Measurements from ENCODE around the gene PTPRR. TPM values are rescaled to one million over a fixed set of nuclear protein-coding genes. Genes with fewer than 3 reads are reported as not detected.

PTPRR gene
- total and polyA plus RNA-seq, 2 of the 4 experiments (the other 2 are of a cell fraction), result 0.18 to 0.21 TPM

DNA sequence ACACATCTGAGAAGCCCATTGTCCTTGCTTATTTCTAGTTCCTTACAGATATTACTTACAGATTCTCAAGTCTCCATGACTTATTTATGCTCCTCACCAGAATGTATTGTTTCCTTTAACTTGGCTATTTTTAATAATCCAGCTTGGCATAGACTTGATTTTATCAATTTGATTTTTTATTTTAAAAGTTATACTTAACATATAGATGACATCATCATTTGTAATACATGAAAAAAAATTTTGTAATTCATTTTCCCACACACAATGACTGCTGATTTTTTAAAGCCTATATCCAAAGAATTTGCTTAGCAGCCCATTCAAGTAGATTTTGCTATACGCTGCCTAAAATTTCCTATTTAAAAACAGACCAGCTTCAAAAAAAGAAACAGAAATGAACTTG is 39.8 kb downstream of the PTPRR start:
- Histone ChIP-seq H3K4me2 (ENCODE audit: low read depth, low read length) (no peak overlapping the region), H3K4me1 (ENCODE audit: control insufficient read depth, insufficient read depth, low read length) (no peaks in the 10 kb centered on the region), H3K56ac (ENCODE audit: extremely low read depth, insufficient read depth, low read length) (no peak overlapping the region), H4K8ac (ENCODE audit: low read depth in 2 of 2, low read length in 2 of 2) (no peak overlapping the region), H3K14ac (replicated peaks; ENCODE audit: low read depth, low read length) (no peak overlapping the region), H2AFZ (replicated peaks; ENCODE audit: low read length, poor library complexity) (no peak overlapping the region), H3K4ac (ENCODE audit: low read depth, low read length) (no peak overlapping the region), H2BK5ac (ENCODE audit: low read depth, low read length, poor library complexity, severe bottlenecking) (no peak overlapping the region), H3K27me3 (ENCODE audit: control insufficient read depth, insufficient read depth, low read length) (no peaks in the 10 kb centered on the region), H3K23ac (ENCODE audit: low read depth, low read length) (no peak overlapping the region), H3K79me1 (ENCODE audit: low read depth in 1 of 2, low read length in 2 of 2) (no peaks in the 10 kb centered on the region), H3K36me3 (ENCODE audit: control insufficient read depth, insufficient read depth, low read length) (no peaks in the 10 kb centered on the region), H4K20me1 (ENCODE audit: insufficient read depth, low read length) (no peaks in the 10 kb centered on the region), H2BK20ac (ENCODE audit: low read depth, low read length) (no peak overlapping the region), H4K5ac (ENCODE audit: low read depth, low read length) (no peak overlapping the region), H3K27ac (ENCODE audit: insufficient read depth, low read length) (no peak overlapping the region), H2BK15ac (ENCODE audit: low read depth, low read length) (no peak overlapping the region), H3K9me1 (ENCODE audit: insufficient read depth, low read length) (no peaks in the 10 kb centered on the region), H3K9ac (ENCODE audit: low read depth, low read length) (no peak overlapping the region), H3K4me3 (ENCODE audit: insufficient read depth, low read depth, low read length) (no peak overlapping the region), H2AK5ac (ENCODE audit: low read depth, low read length) (no peak overlapping the region), H2AK9ac (replicated peaks; ENCODE audit: low read depth, low read length, poor library complexity) (no peak overlapping the region), H2BK120ac (ENCODE audit: low read depth, low read length) (no peak overlapping the region), H3K9me3 (ENCODE audit: control insufficient read depth, insufficient read depth, low read length) (peaks cover 4% of the 10 kb centered on the region), H3K18ac (ENCODE audit: low read depth, low read length) (no peak overlapping the region), H4K91ac (ENCODE audit: insufficient read depth, low read depth, low read length) (no peak overlapping the region)
- DNase-seq (no peak), ATAC-seq (ENCODE audit: low read depth) (no peak)
- intact Hi-C loops (cut with micrococcal nuclease) (no loop called here), dilution Hi-C loops (cut with HindIII; ENCODE audit: low sequenced_read_pairs, unreplicated experiment) (no loop called here), in situ Hi-C loops (cut with MboI; ENCODE audit: low sequenced_read_pairs) (no loop called here)
- TF ChIP-seq MAZ (IDR thresholded peaks at IDR 0.05; ENCODE audit: borderline replicate concordance, low read depth, low read length), result no peak
- no peak for TF ChIP-seq BHLHE40 (IDR thresholded peaks at IDR 0.05; ENCODE audit: low read depth, low read length)
- no peak for TF ChIP-seq MXI1 (IDR thresholded peaks at IDR 0.05; ENCODE audit: borderline replicate concordance, low read depth, low read length)
- no peak for TF ChIP-seq CEBPB (IDR thresholded peaks at IDR 0.05; ENCODE audit: low read depth, low read length)
- no peak for TF ChIP-seq NFE2L2 (IDR thresholded peaks at IDR 0.05; ENCODE audit: low read depth, low read length)
- no peak for TF ChIP-seq RCOR1 (IDR thresholded peaks at IDR 0.05; ENCODE audit: insufficient replicate concordance, low read length)
- no peak for TF ChIP-seq FOS (IDR thresholded peaks at IDR 0.05; ENCODE audit: low read depth, low read length)
- no peak for TF ChIP-seq RFX5 (IDR thresholded peaks at IDR 0.05; ENCODE audit: low read depth, low read length)
- no peak for TF ChIP-seq RAD21 (IDR thresholded peaks at IDR 0.05; ENCODE audit: low read length)
- no peak for TF ChIP-seq MAFK (IDR thresholded peaks at IDR 0.05; ENCODE audit: low read depth, low read length)
- no peak for TF ChIP-seq CHD1 (IDR thresholded peaks at IDR 0.05; ENCODE audit: low read depth, low read length)
- TF ChIP-seq, protein P1, sequence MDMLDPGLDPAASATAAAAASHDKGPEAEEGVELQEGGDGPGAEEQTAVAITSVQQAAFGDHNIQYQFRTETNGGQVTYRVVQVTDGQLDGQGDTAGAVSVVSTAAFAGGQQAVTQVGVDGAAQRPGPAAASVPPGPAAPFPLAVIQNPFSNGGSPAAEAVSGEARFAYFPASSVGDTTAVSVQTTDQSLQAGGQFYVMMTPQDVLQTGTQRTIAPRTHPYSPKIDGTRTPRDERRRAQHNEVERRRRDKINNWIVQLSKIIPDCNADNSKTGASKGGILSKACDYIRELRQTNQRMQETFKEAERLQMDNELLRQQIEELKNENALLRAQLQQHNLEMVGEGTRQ (IDR thresholded peaks at IDR 0.05; ENCODE audit: low read depth, low read length), result no peak
- no peak for TF ChIP-seq POLR2A (IDR thresholded peaks at IDR 0.05; ENCODE audit: low read depth, low read length)
- no peak for TF ChIP-seq SMC3 (IDR thresholded peaks at IDR 0.05; ENCODE audit: low read depth, low read length)
- TF ChIP-seq, protein P2, sequence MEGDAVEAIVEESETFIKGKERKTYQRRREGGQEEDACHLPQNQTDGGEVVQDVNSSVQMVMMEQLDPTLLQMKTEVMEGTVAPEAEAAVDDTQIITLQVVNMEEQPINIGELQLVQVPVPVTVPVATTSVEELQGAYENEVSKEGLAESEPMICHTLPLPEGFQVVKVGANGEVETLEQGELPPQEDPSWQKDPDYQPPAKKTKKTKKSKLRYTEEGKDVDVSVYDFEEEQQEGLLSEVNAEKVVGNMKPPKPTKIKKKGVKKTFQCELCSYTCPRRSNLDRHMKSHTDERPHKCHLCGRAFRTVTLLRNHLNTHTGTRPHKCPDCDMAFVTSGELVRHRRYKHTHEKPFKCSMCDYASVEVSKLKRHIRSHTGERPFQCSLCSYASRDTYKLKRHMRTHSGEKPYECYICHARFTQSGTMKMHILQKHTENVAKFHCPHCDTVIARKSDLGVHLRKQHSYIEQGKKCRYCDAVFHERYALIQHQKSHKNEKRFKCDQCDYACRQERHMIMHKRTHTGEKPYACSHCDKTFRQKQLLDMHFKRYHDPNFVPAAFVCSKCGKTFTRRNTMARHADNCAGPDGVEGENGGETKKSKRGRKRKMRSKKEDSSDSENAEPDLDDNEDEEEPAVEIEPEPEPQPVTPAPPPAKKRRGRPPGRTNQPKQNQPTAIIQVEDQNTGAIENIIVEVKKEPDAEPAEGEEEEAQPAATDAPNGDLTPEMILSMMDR (conservative IDR thresholded peaks at IDR 0.05; ENCODE audit: low read depth, low read length), result no peak
- TF ChIP-seq, protein P3, sequence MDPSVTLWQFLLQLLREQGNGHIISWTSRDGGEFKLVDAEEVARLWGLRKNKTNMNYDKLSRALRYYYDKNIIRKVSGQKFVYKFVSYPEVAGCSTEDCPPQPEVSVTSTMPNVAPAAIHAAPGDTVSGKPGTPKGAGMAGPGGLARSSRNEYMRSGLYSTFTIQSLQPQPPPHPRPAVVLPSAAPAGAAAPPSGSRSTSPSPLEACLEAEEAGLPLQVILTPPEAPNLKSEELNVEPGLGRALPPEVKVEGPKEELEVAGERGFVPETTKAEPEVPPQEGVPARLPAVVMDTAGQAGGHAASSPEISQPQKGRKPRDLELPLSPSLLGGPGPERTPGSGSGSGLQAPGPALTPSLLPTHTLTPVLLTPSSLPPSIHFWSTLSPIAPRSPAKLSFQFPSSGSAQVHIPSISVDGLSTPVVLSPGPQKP (IDR thresholded peaks at IDR 0.05; ENCODE audit: borderline replicate concordance, low read depth, low read length), result no peak
- no TSS peak for BruUV-seq (replicated peaks)
- ChIA-PET POLR2A (ENCODE audit: unreplicated experiment) (no interaction called here), CTCF (no interaction called here)
- WGBS, 2 experiments (ENCODE audit: extremely low coverage in 2 of 2, insufficient read length in 1 of 2), result no CpG with 5 or more reads among the region's 1 CpG

All from IMR-90 (cell line).